ENCODE data around the gene ATXN7L1. TPM values are rescaled to one million over a fixed set of nuclear protein-coding genes. Genes with fewer than 3 reads are reported as not detected.

The ATXN7L1 gene
- total and polyA plus RNA-seq, 2 of the 4 experiments (the other 2 are of a cell fraction) = 3.5 to 4.3 TPM

DNA sequence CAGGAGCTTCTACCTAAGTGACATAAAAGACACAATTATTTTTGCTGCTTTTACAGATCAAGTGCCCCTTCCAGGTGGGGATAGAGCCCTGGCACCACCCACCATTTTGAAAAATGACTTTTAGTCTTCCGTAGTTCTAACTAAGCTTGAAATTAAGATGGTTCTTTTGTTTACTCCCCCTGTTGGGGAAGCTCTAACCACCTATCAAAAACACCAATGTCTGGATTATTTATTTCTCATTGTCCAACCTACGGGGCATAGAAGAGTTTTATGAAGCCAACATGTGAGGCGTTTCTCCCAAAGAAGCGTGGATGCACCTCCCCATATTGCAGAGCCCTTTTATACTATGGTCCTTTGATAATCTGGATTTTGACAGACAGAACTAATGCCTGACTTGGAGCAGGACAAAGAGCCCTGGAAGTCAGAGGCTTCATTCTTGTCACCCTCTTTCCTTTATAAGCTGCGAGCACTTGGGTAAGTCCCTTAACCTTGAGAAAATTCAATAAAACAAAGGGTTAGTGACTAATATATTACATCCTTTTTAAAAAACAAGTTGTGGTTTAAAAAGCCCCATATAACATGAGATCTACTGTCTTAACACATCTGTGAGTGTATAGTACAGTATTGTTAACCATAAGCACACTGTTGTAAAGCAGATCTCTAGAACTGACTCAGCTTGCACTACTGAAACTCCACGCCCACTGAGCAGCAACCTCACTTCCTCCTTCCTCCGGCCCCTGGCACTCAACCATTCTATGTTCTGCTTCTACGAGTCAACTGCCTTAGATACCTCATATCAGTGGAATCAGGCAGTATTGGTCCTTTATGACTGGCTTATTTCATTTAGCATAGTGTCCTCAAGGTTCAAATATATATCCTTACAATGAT lies 67.5 kb downstream of the ATXN7L1 start:
- DNase-seq = peak; percentile 85
- Histone ChIP-seq H3K9me3 (ENCODE audit: control insufficient read depth, insufficient read depth, low read length) (no peaks in the 10 kb centered on the region), H3K36me3 (ENCODE audit: control insufficient read depth, insufficient read depth, low read length) (no peaks in the 10 kb centered on the region), H3K4me2 (ENCODE audit: low read depth, low read length) (no peak overlapping the region; the same call in 1 of the 2 replicates), H3K4me1 (ENCODE audit: control insufficient read depth, insufficient read depth, low read length) (peaks cover 19% of the 10 kb centered on the region), H3K9me1 (ENCODE audit: insufficient read depth, low read length) (peaks cover 21% of the 10 kb centered on the region), H3K27ac (ENCODE audit: insufficient read depth, low read length) (no peak overlapping the region), H3K9ac (ENCODE audit: low read depth, low read length) (no peak overlapping the region), H4K20me1 (ENCODE audit: insufficient read depth, low read length) (0 out of 2 replicates have a peak, but pooled peaks cover 3% of the 10 kb centered on the region), H2BK5ac (ENCODE audit: low read depth, low read length, poor library complexity, severe bottlenecking) (peak overlapping the region; percentile 36), H2AK5ac (ENCODE audit: low read depth, low read length) (peak overlapping the region; percentile 18; the same call in 1 of the 2 replicates), H4K8ac (ENCODE audit: low read depth in 2 of 2, low read length in 2 of 2) (peak overlapping the region in 1 of 2 experiments; percentile 66; a peak in 2 of 4 replicates), H2BK20ac (ENCODE audit: low read depth, low read length) (no peak overlapping the region), H2BK120ac (ENCODE audit: low read depth, low read length) (no peak overlapping the region), H3K4ac (ENCODE audit: low read depth, low read length) (peak overlapping the region; percentile 0; the same call in 1 of the 2 replicates), H3K14ac (replicated peaks; ENCODE audit: low read depth, low read length) (no peak overlapping the region), H2AFZ (replicated peaks; ENCODE audit: low read length, poor library complexity) (no peak overlapping the region), H3K18ac (ENCODE audit: low read depth, low read length) (peak overlapping the region; percentile 2; the same call in 1 of the 2 replicates), H3K23ac (ENCODE audit: low read depth, low read length) (no peak overlapping the region), H3K27me3 (ENCODE audit: control insufficient read depth, insufficient read depth, low read length) (no peaks in the 10 kb centered on the region), H4K5ac (ENCODE audit: low read depth, low read length) (peak overlapping the region; percentile 23; the same call in 1 of the 2 replicates), H4K91ac (ENCODE audit: insufficient read depth, low read depth, low read length) (no peak overlapping the region), H2AK9ac (replicated peaks; ENCODE audit: low read depth, low read length, poor library complexity) (no peak overlapping the region), H3K79me1 (ENCODE audit: low read depth in 1 of 2, low read length in 2 of 2) (peaks cover 2 to 37% of the 10 kb centered on the region in 2 experiments; a peak in 3 of 4 replicates), H2BK15ac (ENCODE audit: low read depth, low read length) (peak overlapping the region; percentile 12; the same call in 1 of the 3 replicates), H3K4me3 (ENCODE audit: insufficient read depth, low read depth, low read length) (no peak overlapping the region), H3K56ac (ENCODE audit: extremely low read depth, insufficient read depth, low read length) (no peak overlapping the region)
- ATAC-seq (ENCODE audit: low read depth) = peak; percentile 58
- in situ Hi-C loops (cut with MboI; ENCODE audit: low sequenced_read_pairs) = no loop called here
- POLR2A ChIA-PET (ENCODE audit: unreplicated experiment) = no interaction called here
- dilution Hi-C loops (cut with HindIII; ENCODE audit: low sequenced_read_pairs, unreplicated experiment) = no loop called here
- CTCF ChIA-PET = no interaction called here
- TF ChIP-seq, protein P1, sequence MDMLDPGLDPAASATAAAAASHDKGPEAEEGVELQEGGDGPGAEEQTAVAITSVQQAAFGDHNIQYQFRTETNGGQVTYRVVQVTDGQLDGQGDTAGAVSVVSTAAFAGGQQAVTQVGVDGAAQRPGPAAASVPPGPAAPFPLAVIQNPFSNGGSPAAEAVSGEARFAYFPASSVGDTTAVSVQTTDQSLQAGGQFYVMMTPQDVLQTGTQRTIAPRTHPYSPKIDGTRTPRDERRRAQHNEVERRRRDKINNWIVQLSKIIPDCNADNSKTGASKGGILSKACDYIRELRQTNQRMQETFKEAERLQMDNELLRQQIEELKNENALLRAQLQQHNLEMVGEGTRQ (IDR thresholded peaks at IDR 0.05; ENCODE audit: low read depth, low read length) = no peak
- TF ChIP-seq CEBPB (IDR thresholded peaks at IDR 0.05; ENCODE audit: low read depth, low read length) = no peak
- no peak for TF ChIP-seq MAFK (IDR thresholded peaks at IDR 0.05; ENCODE audit: low read depth, low read length)
- no CpG with 5 or more reads among the region's 8 CpGs for WGBS, 2 experiments (ENCODE audit: extremely low coverage in 2 of 2, insufficient read length in 1 of 2)
- intact Hi-C loops (cut with micrococcal nuclease) = no loop called here
- BruUV-seq (replicated peaks) = no TSS peak

All from IMR-90 (cell line).